Measurements from ENCODE around the gene HNRNPUL1.

DNA sequence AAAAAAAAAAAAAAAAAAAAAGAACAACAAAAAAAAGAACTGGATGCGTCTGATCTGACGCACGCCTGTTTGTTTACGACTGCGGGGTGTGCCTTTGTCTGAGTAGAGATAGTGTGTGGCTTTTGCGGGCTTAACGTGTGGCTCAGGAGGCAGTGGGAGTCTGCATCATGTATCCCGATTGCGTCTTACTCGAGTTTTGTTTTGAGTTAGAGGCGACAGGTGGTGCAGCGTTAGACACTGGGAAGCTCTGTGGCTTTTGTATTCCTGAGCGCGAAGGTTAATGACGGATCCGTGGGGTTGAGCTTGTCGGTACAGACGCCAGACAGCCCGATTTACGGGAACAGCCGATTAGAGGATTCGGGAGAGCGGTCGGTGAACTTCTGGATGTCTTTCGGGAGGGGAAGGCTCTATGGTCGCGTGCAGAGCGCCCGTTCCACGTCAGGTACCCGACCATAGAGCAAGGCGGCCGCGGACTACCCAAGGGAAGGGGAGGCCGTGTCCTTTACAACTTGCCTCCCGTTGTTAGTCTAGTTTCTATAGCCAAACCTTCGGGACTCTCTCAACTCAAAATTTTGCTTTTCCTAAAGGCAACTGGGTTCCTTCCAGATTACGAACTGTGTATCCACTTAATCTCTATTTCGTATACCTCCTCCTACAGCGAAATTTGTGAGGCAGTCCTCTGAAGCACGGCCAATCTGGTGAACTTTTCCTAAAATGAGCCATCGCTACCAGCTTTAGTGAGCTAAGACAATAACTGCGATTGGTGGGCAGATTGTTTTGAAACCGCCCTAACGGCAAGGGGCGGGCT, 926 bp upstream of the HNRNPUL1 start:
- TF ChIP-seq POLR2A (conservative IDR thresholded peaks at IDR 0.05), result peak; percentile 89
- TF ChIP-seq ZNF143 (CRISPR knock-in tag; IDR thresholded peaks at IDR 0.05), result no peak
- 0 out of 2 replicates have a peak, but pooled peaks have one; percentile 30 for TF ChIP-seq BHLHE40 (IDR thresholded peaks at IDR 0.05; ENCODE audit: low read length)
- TF ChIP-seq TOE1 (IDR thresholded peaks at IDR 0.05; ENCODE audit: borderline replicate concordance), result no peak; the same call in 1 of the 2 replicates
- TF ChIP-seq TOE1 (CRISPR knock-in tag; IDR thresholded peaks at IDR 0.05; ENCODE audit: borderline replicate concordance, low read depth), result no peak

Data from K562 (cell line).